DMS53 treated with DMSO at 0.1 percent for 48 hours (cell line): ENCODE results near the gene MSRB3.
"Not testable (repeated sequence)": the region's sequence is repeated elsewhere in the genome, so short reads cannot be mapped to it uniquely, and the experiment has no call there.

Source experiments
- DNase-seq: peaks from one replicate; lab custom pipeline; 2025; ENCODE audit not compliant: unreplicated experiment; lab: John Stamatoyannopoulos, UW

Gene MSRB3

GRCh38 chr12:65287426-65287825 lies 8.9 kb downstream of the MSRB3 start:
- no peak for DNase-seq

GRCh38 chr12:65292241-65292640 lies 13.8 kb downstream of the MSRB3 start:
- DNase-seq: no peak

- DNase-seq: no peak
These were observed 15.3 kb downstream of the MSRB3 start for GRCh38 chr12:65293735-65294134.

GRCh38 chr12:65294641-65295262 lies 16.3 kb downstream of the MSRB3 start:
- no peak for DNase-seq

GRCh38 chr12:65296508-65297265 lies 18.2 kb downstream of the MSRB3 start:
- DNase-seq: no peak

- no peak for DNase-seq
These were observed 21.6 kb downstream of the MSRB3 start for GRCh38 chr12:65300097-65300496.

- peak; percentile 39 for DNase-seq
These were observed 22.3 kb downstream of the MSRB3 start for GRCh38 chr12:65300679-65301349.

- no peak for DNase-seq
These were observed 24.4 kb downstream of the MSRB3 start for GRCh38 chr12:65302891-65303290.

- DNase-seq: no peak
These were observed 27.0 kb downstream of the MSRB3 start for GRCh38 chr12:65305346-65305950.

- peak; percentile 78 for DNase-seq
These were observed 28.1 kb downstream of the MSRB3 start for GRCh38 chr12:65306366-65307168.

GRCh38 chr12:65307169-65307501 lies 28.7 kb downstream of the MSRB3 start:
- no peak for DNase-seq

- DNase-seq: no peak
These were observed 29.5 kb downstream of the MSRB3 start for GRCh38 chr12:65308006-65308405.

GRCh38 chr12:65308601-65309071 lies 30.2 kb downstream of the MSRB3 start:
- no peak for DNase-seq

- DNase-seq: no peak
These were observed 32.8 kb downstream of the MSRB3 start for GRCh38 chr12:65311260-65311659.

- DNase-seq: peak; percentile 63
These were observed 35.3 kb downstream of the MSRB3 start for GRCh38 chr12:65313719-65314317.

- not testable (repeated sequence) for DNase-seq
These were observed 36.8 kb downstream of the MSRB3 start for GRCh38 chr12:65315238-65315637.

- DNase-seq: no peak
These were observed 39.8 kb downstream of the MSRB3 start for GRCh38 chr12:65318186-65318685.

- no peak for DNase-seq
These were observed 41.3 kb downstream of the MSRB3 start for GRCh38 chr12:65319688-65320200.

GRCh38 chr12:65323070-65323469 lies 44.6 kb downstream of the MSRB3 start:
- DNase-seq: no peak

GRCh38 chr12:65324056-65324455 lies 45.6 kb downstream of the MSRB3 start:
- DNase-seq: no peak
